Retinal pigment epithelial cell (primary cell): Measurements from ENCODE around the gene RUSC2.
A peak's percentile ranks its signal among the peaks of the same experiment; 100 is the strongest.

Source experiments
- DNase-seq: peaks from one replicate; pipeline ENCODE4 v3.0.0-alpha.2; 2010; ENCODE audit warnings: low read depth
- H3K4me3 ChIP-seq: 2 replicates; pipeline ENCODE4 v1.5.1; 2011; ENCODE audit warnings: mild to moderate bottlenecking, low read length, control low read depth, moderate library complexity
- TF ChIP-seq, protein P1 (sequence below): conservative IDR thresholded peaks from 2 replicates; pipeline ENCODE4 v1.5.1; 2011; ENCODE audit warnings: low read depth, low read length, control low read depth, inconsistent platforms

The RUSC2 gene, protein sequence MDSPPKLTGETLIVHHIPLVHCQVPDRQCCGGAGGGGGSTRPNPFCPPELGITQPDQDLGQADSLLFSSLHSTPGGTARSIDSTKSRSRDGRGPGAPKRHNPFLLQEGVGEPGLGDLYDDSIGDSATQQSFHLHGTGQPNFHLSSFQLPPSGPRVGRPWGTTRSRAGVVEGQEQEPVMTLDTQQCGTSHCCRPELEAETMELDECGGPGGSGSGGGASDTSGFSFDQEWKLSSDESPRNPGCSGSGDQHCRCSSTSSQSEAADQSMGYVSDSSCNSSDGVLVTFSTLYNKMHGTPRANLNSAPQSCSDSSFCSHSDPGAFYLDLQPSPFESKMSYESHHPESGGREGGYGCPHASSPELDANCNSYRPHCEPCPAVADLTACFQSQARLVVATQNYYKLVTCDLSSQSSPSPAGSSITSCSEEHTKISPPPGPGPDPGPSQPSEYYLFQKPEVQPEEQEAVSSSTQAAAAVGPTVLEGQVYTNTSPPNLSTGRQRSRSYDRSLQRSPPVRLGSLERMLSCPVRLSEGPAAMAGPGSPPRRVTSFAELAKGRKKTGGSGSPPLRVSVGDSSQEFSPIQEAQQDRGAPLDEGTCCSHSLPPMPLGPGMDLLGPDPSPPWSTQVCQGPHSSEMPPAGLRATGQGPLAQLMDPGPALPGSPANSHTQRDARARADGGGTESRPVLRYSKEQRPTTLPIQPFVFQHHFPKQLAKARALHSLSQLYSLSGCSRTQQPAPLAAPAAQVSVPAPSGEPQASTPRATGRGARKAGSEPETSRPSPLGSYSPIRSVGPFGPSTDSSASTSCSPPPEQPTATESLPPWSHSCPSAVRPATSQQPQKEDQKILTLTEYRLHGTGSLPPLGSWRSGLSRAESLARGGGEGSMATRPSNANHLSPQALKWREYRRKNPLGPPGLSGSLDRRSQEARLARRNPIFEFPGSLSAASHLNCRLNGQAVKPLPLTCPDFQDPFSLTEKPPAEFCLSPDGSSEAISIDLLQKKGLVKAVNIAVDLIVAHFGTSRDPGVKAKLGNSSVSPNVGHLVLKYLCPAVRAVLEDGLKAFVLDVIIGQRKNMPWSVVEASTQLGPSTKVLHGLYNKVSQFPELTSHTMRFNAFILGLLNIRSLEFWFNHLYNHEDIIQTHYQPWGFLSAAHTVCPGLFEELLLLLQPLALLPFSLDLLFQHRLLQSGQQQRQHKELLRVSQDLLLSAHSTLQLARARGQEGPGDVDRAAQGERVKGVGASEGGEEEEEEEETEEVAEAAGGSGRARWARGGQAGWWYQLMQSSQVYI (N-terminal part only)

DNA sequence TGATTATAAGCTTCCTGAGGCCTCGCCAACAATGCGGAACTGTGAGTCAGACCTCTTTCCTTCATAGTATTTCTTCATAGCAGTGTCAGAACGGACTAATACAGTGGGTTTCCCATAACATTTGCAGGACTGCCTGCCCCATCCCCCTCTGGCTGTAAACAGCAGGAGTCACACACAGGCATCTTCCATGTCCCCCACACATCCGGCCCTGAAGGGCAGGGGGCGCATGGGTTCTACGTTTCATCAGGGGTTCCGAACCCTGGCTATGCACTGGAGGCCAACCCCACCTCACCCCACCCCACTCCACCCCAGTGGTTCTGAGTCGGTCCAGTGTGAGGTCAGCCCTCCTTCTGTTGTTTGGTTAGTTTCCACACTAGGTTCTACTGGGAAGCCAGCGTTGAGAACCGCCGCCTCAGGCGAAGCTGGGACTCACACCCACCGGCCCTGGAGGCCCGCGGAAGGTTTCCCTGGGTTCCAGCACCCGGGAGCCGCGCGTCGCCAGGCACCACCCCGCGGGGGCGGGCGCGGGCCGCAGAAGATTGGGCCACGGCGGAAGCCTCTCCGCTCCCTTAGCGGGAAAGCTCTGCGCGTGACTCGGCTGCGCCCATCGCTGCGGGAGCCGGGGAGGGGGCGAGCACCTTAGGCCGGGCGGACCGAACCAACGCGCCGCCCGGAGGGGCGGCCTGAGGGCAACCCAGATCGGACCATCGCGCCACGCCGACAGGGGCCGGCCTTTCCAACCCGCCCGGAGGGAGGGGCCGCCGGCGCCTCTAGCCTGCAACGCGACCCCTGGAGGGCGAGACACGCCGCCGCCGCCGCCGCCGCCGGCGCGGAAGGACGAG lies at the start of gene RUSC2:
Gene RUSC2 (plus strand): TSS at position 799 of the 842 bp plus-strand sequence. CDS start 56,411 bp downstream, outside the sequence.
- DNase-seq: peak; percentile 83
- TF ChIP-seq, protein P1, sequence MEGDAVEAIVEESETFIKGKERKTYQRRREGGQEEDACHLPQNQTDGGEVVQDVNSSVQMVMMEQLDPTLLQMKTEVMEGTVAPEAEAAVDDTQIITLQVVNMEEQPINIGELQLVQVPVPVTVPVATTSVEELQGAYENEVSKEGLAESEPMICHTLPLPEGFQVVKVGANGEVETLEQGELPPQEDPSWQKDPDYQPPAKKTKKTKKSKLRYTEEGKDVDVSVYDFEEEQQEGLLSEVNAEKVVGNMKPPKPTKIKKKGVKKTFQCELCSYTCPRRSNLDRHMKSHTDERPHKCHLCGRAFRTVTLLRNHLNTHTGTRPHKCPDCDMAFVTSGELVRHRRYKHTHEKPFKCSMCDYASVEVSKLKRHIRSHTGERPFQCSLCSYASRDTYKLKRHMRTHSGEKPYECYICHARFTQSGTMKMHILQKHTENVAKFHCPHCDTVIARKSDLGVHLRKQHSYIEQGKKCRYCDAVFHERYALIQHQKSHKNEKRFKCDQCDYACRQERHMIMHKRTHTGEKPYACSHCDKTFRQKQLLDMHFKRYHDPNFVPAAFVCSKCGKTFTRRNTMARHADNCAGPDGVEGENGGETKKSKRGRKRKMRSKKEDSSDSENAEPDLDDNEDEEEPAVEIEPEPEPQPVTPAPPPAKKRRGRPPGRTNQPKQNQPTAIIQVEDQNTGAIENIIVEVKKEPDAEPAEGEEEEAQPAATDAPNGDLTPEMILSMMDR: peak; percentile 47
- peak within 1 kb of the TSS; percentile 86 for H3K4me3 ChIP-seq

DNA sequence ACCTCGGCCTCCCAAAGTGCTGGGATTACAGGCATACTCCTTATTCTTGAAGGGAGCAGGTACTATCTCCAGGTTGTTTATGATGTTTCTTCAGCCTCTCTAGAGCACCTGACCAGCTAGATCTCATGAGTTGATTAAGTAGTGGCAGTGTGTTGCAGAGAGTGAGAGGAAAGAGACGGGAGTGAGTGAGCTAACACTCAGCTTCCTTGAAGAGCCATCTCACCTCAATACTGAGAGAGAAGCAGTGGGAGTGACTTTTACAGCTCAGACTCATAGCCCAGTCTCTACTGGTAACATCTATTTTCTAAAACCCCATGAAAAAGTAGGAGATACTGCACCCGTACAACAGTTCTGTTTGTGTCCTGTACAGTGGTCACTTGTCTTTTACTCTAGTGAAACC lies 43.9 kb upstream of the RUSC2 start:
- no peak for DNase-seq
- TF ChIP-seq, protein P1: no peak
- H3K4me3 ChIP-seq: no peak overlapping the region

DNA sequence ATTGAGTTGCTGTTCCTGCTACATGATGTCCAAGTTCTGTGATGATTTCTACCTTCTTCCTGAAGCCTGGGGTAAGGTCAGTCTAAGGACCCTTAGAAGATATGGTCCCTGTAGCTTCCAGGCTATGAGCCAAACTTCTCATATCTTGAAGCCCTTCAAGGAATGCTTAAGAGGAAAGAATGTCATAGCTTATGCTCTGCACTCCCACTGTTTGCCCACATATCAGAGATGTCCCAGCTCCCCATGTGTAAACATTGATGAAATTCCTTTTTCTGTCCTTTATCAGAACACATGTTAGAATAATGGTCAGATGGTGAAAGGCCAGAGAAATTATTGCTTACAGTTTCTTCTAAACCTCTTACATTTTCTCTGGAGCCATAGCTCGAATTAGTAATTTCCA lies 41.4 kb upstream of the RUSC2 start:
- no peak overlapping the region for H3K4me3 ChIP-seq
- DNase-seq: no peak
- TF ChIP-seq, protein P1: no peak

DNA sequence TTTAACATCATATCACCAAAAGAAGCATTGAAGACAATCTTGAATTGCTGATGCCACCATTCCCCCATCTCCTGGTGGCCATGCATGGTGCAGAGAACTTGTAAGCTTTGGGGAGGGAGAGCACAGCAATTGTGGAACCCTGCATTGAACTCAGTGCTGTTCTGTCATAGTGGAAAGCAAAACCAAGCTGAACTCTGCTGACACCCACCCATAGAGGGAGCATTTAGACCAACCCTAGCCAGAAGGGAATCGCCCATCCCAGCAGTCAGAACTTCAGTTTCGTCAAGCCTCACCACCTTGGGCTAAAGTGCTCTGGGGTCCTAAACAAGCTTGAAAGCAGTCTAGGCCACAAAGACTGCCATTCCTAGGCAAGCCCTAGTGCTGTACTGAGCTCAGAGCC lies 37.4 kb upstream of the RUSC2 start:
- TF ChIP-seq, protein P1: peak; percentile 12
- H3K4me3 ChIP-seq: no peak overlapping the region
- DNase-seq: no peak

DNA sequence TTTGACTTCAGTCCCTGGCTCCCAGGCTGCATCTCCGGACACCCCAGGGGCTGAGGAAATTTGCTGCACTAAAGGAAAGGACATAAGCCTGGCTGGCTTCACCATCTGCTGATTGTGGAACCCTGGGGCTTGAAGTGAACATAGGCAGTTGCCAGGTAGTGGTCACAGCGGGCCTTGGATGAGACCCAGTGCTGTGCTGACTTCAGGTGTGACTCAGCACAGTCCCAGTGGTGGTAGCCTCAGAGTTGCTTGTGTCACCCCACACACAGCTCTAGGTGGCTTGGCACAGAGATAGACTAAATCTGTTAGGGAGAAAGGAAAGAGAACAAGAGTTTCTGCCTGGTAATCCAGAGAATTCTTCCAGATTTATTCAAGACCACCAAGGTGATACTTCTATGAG lies 36.1 kb upstream of the RUSC2 start:
- H3K4me3 ChIP-seq: no peak overlapping the region
- TF ChIP-seq, protein P1: no peak
- no peak for DNase-seq
